ES-I3 (cell line): ENCODE data around the gene BRSK2.

Experiments used
- H3K36me3 ChIP-seq: 2 replicates; pipeline ENCODE4 v1.6.1; 2013; ENCODE audit warnings: mild to moderate bottlenecking, low read length, control low read depth, moderate library complexity; ENCODE audit not compliant: insufficient read depth
- H3K4me1 ChIP-seq: 2 replicates; pipeline ENCODE4 v1.6.1; 2013; ENCODE audit warnings: mild to moderate bottlenecking, control low read depth, low read length; ENCODE audit not compliant: insufficient read depth
- H3K9ac ChIP-seq: 2 replicates; pipeline ENCODE4 v1.6.1; 2013; ENCODE audit warnings: low read depth, mild to moderate bottlenecking, low read length, moderate library complexity
- H3K9me3 ChIP-seq: 2 replicates; pipeline ENCODE4 v1.6.1; 2013; ENCODE audit warnings: mild to moderate bottlenecking, low read length, moderate library complexity; ENCODE audit not compliant: control insufficient read depth, insufficient read depth

BRSK2 gene

DNA sequence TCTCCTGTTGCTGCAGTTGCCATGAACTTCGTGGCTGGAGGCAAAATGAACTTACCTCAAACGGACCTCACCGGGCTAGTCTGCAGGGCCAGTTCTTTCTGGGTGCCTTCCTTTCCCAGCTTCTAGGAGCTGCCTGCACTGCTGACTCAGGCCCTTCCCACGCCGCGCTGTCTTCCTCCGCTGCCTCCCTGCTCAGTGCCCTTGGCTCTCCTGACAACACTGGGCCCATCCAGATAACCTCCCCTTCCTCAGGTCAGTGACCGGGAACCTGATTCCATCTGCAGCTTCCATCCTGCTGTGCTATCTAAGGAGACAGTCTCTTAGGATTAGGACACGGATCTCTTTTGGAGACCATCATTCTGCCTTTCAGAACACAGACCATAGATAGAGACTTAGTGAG, 77.5 kb downstream of the BRSK2 start:
- H3K4me1 ChIP-seq = no peaks in the 10 kb centered on the region
- H3K9me3 ChIP-seq = no peaks in the 10 kb centered on the region
- H3K36me3 ChIP-seq = no peaks in the 10 kb centered on the region
- no peak overlapping the region for H3K9ac ChIP-seq

DNA sequence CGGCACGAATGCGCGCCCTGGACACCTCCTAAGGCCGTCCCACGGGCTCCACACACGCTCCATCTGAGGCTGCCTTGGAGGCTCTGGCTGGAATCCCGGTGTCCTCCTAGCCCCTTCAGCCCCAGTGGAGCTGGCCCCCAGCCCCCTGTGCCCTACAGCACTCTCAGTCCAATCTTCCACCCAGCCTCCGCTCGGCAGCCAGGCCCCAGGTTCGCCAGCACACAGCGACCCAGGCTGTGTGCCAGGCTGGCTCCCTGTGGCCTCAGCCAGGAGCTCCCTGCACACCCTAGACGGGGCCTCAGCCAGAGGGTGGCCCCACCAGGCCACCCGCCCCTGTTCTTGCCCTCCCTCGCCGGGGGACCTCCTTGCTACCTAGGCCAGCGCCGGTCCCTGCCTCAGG, 78.3 kb downstream of the BRSK2 start:
- Histone ChIP-seq H3K9ac (no peak overlapping the region), H3K9me3 (no peaks in the 10 kb centered on the region), H3K36me3 (no peaks in the 10 kb centered on the region), H3K4me1 (no peaks in the 10 kb centered on the region)

DNA sequence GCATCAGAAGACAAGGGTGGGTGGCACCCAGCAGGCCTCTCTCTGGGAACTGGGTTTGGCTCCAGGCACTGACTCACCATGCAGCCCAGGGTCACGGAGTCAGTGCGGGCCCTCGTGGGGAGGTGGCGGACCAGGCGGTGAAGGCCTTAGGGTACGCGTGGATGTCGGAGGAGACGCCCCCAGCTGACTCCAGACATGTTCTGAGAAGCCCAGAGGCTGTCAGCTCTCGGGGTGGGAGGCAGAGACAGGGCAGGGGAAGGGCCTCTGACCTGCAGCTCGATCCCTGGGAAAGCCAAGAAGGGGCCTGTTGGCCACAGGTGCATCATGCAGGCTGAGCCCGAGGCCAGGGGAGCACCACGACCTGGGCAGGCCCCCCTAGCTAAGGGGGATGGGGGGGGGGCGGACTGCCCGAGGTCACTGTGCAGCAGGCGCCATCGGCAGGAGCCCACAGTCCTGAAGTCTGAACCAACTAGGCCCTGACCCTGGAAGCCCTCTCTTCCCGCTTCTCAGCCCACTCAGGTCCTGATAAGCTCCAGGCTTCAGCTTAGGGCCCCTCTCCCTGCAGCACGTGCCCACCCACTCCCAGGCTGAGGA, 78.8 kb downstream of the BRSK2 start:
- no peaks in the 10 kb centered on the region for H3K4me1 ChIP-seq
- no peaks in the 10 kb centered on the region for H3K9me3 ChIP-seq
- H3K36me3 ChIP-seq = no peaks in the 10 kb centered on the region
- no peak overlapping the region for H3K9ac ChIP-seq

DNA sequence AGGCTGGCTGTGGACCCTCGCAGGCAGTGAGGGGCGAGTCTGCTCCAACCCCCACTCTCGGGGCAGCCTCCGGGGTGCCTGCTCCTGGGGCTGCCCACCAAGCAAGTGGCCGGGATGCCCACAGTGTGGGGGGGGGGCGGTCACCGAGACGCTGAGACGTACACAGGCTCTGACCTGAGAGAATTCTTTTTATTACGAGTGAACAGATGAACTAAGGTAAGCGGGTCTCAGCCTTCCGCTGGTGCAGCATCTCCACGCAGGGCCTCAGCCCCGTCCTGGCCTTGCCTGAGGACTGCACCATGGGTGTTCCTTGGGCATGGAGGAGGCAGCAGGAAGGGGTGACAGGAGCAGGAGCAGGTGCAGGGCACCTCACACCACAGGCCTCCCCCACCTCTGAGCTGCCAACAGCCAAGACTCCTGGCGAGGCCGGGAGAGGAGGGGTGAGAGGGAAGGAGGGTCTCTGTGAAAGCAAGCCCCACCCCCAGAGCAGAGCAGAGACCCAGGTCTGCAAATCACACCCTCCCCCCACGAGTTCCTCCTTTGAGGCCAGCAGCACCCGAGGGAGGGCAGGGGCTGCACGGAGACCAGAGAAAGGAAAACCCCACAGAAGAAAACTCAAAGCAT, 79.7 kb downstream of the BRSK2 start:
- no peaks in the 10 kb centered on the region for H3K9me3 ChIP-seq
- H3K9ac ChIP-seq = no peak overlapping the region
- no peaks in the 10 kb centered on the region for H3K4me1 ChIP-seq
- H3K36me3 ChIP-seq = no peaks in the 10 kb centered on the region

DNA sequence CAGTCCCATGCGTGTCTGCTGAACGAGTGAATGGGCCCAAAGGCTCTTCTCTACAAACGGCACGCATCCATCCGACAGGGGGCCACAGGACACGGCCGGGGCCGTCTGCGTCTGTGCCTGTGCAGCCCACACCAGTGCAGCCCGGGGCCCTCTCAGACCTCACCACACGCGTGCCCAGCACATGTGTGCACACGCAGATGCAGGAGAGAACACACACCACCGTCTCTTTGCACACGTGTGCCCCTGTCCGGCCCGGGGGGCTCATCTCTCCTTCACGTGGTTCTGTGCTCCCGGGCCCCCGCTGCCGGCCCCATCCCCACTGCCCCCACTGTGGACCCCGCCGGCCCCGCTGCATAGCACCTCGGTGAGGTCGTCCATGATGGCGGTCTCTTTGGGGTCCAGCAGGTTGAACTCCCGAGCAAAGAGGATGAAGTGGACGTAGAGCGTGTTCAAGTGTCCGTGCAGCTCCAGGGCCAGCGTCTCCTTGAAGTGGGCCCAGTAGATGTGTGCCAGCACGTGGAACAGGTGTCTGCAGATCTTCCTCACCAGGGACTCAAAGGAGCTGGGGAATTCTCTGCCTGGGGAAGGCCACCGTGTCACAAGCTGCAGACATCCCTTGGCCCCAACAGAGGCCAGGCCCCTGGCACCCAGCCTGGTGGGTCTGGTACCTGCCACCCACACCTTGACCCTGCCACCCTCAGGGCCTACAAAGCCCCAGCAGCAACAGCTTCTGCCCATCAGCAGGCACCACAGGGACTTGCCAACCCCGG, 80.4 kb downstream of the BRSK2 start:
- Histone ChIP-seq H3K9me3 (no peaks in the 10 kb centered on the region), H3K36me3 (no peaks in the 10 kb centered on the region), H3K9ac (no peak overlapping the region)

DNA sequence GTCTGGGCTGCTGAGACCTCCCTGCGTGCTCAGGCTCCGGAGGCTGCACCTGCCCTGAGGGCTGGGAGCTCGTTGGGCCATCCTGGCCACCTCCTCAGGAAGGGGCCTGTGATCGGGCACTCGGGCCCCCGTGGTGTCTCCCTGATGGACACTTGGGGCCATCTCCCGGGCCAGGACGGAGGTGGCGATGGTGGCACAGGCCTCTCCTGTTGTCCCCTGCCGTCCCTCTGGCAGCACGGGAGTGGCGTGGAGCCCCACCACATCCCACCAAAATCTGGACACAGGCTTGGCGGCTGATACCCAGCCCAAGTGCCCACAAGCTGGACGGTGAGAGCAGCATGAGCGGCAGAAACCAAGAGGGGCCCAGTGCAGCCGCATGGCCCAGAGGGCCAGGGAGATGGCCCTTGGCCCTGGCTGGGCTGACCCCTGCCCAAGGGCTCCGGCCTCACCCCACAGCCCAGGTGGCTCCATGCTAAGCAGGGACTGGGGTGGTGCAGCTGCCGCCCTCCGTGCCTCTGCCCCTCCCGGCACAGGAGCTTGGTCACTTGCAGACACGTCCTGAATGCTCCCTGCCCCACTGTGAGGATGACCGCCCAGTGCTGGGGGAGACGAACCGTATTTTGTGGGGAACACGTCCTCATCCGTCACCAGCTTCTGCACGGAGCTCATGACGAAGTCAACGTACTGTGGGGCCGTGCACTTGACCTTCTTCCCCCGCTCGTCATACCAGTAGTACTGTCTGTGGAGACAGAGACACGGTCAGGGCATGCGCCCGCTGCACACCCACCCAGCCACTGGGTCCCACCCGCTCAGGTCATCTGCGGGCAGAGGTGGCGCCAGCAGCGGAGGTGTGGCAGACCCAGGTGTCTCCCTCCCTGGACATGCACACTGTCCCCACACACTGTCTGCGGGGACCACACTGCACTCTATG, 81.2 kb downstream of the BRSK2 start:
- no peak overlapping the region for H3K9ac ChIP-seq
- no peaks in the 10 kb centered on the region for H3K36me3 ChIP-seq
- H3K9me3 ChIP-seq = no peaks in the 10 kb centered on the region
- H3K4me1 ChIP-seq = no peaks in the 10 kb centered on the region

More for the DNA sequence above, 80.4 kb downstream of the BRSK2 start:
- H3K4me1 ChIP-seq = no peaks in the 10 kb centered on the region

DNA sequence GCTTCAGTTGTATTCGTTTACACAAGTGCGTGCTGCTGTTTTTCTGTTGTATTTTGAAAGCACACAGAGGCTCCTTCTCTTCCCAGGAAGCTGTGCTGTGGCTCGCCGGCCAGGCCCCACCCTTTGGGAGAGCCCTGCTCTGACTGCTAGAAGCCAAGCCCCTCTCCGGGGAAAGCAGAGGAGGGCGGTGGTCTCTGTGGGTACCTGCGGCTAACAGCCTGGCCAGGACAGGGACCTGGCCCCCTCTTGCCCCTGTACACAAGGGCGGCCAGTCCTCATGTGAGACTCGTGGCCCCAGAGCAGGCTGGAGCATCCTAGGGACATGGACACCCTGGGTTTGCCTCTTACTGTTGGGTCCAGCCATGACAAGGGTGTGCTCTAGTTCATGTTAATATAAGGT, 82.0 kb downstream of the BRSK2 start:
- no peak overlapping the region for H3K9ac ChIP-seq
- no peaks in the 10 kb centered on the region for H3K9me3 ChIP-seq
- H3K4me1 ChIP-seq = no peaks in the 10 kb centered on the region
- H3K36me3 ChIP-seq = no peaks in the 10 kb centered on the region

DNA sequence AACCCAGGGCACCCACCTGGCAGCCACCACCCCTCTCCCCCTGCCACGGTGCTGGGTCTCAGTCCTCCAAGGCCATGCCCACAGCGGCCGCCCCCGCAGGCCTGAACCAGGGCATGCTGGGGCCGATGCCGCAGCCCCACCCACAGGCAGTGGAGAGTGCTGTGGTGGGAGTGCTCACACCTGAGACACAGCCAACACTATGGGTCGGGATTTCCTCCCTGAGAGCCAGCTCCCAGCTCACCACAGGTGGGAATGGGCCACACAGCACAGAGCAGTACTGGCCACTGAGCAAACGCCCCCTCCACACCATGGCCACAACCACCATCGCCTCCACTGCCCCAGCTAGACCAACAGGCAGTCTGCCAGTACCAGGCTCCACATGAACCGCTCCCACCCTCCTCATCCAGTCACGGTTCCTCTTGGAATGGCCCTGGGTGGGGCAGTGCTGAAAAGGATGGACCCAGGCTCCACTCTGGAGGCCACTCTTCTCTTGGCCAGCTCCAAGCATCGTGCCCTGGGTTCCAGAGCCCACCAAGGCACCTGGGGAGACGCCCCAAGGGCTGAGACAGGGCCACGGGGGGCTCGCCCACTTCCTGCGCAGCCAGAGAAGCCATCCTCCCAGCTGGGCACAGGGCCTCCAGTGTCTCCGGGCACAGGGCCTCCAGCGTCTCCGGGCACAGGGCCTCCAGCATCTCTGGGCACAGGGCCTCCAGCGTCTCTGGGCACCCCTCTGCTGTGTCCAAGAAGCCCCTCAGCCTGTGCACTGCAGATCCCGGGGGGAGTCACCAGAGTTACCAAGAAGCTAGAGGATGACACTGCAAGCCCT, 82.7 kb downstream of the BRSK2 start:
- Histone ChIP-seq H3K9me3 (no peaks in the 10 kb centered on the region), H3K9ac (no peak overlapping the region), H3K36me3 (no peaks in the 10 kb centered on the region), H3K4me1 (no peaks in the 10 kb centered on the region)

DNA sequence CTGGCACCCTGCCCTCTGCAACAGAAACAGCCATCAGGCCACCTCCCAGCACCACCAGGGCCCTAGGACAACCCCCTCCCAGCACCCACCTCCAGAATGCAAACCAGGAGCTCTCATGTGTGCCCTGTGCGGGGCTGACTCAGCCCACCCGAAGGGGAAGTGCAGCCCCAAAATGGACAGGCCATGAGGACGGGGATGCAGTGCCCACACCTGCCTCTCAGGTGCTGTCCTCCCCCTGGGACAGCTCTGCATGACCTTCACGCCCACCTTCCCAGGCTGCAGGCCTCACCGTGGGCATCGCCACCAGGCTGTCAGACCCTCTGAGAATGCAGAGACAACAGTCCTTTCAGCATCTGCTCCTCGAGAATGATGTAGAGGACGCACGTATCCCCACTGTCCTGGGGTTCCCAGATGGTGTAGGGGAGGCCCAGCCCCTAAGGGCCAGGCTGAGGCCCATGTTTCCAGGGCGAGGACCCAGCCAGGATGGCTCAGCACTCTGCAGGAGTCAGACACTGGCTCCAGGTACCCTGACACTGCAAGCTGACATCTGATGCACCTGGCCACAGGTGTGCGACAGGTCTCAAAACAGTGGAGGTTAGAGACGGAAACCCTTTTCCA, 83.4 kb downstream of the BRSK2 start:
- Histone ChIP-seq H3K36me3 (no peaks in the 10 kb centered on the region), H3K4me1 (no peaks in the 10 kb centered on the region), H3K9ac (no peak overlapping the region), H3K9me3 (no peaks in the 10 kb centered on the region)

DNA sequence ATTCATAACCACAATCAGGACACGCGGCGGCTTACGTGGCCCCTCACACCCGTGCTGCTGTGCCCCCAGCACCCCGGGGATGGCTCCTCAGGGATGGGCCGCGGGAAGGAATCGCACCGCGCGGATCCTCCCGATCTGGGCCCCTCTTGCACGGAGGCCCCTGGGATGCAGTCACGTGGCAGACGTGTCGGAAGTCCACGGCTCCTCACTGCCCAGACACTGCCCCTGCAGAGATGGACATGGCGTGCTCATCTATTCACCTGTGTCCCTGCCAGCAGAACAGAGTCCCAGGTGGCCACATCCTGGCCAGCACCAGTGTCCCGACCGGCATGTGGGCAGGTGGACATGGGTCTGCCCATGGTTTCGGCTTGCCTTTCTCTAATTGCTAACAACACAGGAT, 84.1 kb downstream of the BRSK2 start:
- Histone ChIP-seq H3K4me1 (no peaks in the 10 kb centered on the region), H3K36me3 (no peaks in the 10 kb centered on the region), H3K9me3 (no peaks in the 10 kb centered on the region), H3K9ac (no peak overlapping the region)

DNA sequence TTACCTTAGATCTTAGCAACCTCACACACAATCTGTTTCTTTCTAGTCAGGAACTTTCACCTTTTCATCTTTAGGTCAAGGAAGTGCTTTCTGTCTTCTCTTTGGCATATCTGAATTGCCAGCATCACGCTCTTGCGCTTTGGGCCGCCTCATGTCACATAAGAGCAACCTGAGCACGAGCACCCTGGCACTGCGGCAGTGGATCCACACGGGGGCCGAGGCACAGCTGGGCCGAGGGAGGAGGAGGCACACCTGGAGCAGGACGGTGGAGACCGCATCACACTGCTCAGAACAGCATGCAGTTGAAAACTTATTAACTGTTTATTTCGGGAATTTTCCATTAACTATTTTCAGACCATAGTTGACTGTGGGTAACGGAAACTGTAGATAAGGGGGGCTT, 86.1 kb downstream of the BRSK2 start:
- Histone ChIP-seq H3K36me3 (no peaks in the 10 kb centered on the region; the same call in 1 of the 2 replicates), H3K4me1 (no peaks in the 10 kb centered on the region), H3K9ac (no peak overlapping the region), H3K9me3 (no peaks in the 10 kb centered on the region)

DNA sequence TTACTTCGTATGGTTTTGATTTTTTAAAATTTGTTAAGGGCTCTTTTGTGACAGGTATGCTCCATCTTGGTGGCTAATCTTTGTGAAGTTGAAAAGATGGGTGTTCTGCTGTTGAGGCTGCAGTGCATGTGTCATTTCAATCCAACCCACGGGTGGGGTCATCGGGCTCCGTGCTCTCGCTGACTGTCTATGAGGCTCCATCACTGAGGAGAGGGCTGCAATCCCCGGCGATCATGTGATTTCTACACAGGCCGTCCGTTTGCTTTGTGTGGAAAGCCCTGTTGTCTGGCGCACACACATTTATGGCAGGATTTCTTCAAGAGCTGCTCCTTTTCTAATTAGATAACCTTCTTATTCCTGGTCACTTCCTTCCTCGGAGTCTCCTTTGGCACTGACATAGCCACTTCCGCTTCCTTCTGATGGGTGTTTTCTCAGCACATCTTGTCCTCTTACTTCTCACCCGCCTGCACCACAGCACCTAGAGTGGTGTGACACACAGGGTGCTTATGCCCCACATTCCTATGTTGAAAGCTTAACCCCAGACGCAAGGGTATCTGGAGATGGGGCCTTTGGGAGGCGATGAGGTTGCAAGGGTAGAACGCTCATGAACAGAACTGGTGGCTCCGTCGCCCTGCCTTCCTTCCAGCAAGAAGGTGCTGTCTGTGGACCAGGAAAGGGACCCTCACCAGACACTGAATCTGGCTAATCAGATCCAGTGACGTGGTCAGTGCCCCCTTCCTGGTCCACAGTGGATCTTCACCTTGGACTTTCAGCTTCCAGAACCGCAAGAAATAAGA, 87.4 kb downstream of the BRSK2 start:
- H3K9ac ChIP-seq = no peak overlapping the region
- H3K4me1 ChIP-seq = no peaks in the 10 kb centered on the region
- H3K9me3 ChIP-seq = no peaks in the 10 kb centered on the region
- no peaks in the 10 kb centered on the region; the same call in 1 of the 2 replicates for H3K36me3 ChIP-seq

DNA sequence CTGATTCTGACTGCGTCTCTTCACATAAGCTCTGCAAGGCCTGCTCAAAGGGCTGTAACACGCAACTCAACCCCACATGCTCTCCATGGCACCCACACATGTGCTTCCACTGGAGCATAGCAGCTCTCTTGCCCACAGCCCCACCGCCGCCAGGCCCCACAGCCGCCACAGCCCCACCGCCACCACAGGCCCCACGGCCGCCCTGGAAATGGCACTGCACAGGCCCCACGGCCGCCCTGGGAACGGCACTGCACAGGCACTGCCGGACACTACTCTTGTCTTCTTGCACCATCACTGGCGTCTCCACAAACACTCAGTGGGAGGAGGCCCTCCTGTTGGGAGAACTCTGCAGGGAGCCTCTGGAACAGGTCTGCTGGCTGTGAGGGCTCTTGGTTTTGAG, 88.3 kb downstream of the BRSK2 start:
- Histone ChIP-seq H3K36me3 (no peaks in the 10 kb centered on the region; the same call in 1 of the 2 replicates), H3K4me1 (no peaks in the 10 kb centered on the region), H3K9ac (no peak overlapping the region)

More for the DNA sequence above, 88.3 kb downstream of the BRSK2 start:
- no peaks in the 10 kb centered on the region for H3K9me3 ChIP-seq
